BE2C (cell line): ENCODE data around the gene CELA3A.
"Not testable (repeated sequence)": the region's sequence is repeated elsewhere in the genome, so short reads cannot be mapped to it uniquely, and the experiment has no call there.

Experiments
- DNase-seq: peaks from one replicate; pipeline ENCODE4 v3.0.0-alpha.2; 2020
- H3K27me3 ChIP-seq: fragments of 250-450 bp; sonication (Bioruptor Pico); 2 replicates; pipeline ENCODE4 v1.5.1; 2020; ENCODE audit warnings: mild to moderate bottlenecking
- H3K36me3 ChIP-seq: fragments of 250-450 bp; sonication (Bioruptor Pico); 2 replicates; pipeline ENCODE4 v1.5.1; 2020; ENCODE audit warnings: mild to moderate bottlenecking
- H3K4me1 ChIP-seq: fragments of 250-450 bp; sonication (Bioruptor Pico); 2 replicates; pipeline ENCODE4 v1.5.1; 2020
- H3K4me3 ChIP-seq: 2 replicates; pipeline ENCODE4 v1.5.1; 2011; ENCODE audit warnings: low read depth, low read length
- H3K9me3 ChIP-seq: fragments of 250-450 bp; sonication (Bioruptor Pico); 2 replicates; pipeline ENCODE4 v1.5.1; 2020
- TF ChIP-seq, protein P1 (sequence below): IDR thresholded peaks from 2 replicates; pipeline ENCODE4 v1.5.1; 2012; ENCODE audit warnings: mild to moderate bottlenecking, low read depth, low read length

The CELA3A gene

DNA sequence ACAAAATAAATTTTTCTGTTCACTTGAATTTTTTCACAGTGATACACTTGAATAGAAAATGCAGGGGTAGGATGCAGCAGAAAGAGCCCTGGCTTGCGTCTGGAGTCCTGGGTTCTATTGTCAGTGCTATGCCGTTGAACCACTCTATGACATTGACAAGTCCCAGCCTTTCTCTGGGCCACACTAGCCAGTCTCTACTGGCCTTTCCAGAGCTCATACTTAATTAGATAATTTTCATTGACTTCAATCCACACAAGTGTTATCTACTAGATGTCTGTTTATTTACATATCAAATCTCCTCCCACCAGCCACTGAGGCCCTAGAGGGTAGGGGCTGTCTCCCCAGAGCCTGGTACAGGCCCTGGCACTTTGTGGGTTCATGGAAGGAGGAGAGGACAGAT lies 40.1 kb upstream of the CELA3A start:
- Histone ChIP-seq H3K4me1 (peaks cover 11% of the 10 kb centered on the region), H3K4me3 (no peak overlapping the region), H3K36me3 (no peaks in the 10 kb centered on the region), H3K27me3 (no peaks in the 10 kb centered on the region), H3K9me3 (no peaks in the 10 kb centered on the region)
- TF ChIP-seq, protein P1, sequence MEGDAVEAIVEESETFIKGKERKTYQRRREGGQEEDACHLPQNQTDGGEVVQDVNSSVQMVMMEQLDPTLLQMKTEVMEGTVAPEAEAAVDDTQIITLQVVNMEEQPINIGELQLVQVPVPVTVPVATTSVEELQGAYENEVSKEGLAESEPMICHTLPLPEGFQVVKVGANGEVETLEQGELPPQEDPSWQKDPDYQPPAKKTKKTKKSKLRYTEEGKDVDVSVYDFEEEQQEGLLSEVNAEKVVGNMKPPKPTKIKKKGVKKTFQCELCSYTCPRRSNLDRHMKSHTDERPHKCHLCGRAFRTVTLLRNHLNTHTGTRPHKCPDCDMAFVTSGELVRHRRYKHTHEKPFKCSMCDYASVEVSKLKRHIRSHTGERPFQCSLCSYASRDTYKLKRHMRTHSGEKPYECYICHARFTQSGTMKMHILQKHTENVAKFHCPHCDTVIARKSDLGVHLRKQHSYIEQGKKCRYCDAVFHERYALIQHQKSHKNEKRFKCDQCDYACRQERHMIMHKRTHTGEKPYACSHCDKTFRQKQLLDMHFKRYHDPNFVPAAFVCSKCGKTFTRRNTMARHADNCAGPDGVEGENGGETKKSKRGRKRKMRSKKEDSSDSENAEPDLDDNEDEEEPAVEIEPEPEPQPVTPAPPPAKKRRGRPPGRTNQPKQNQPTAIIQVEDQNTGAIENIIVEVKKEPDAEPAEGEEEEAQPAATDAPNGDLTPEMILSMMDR, result no peak
- DNase-seq, result peak; percentile 57

DNA sequence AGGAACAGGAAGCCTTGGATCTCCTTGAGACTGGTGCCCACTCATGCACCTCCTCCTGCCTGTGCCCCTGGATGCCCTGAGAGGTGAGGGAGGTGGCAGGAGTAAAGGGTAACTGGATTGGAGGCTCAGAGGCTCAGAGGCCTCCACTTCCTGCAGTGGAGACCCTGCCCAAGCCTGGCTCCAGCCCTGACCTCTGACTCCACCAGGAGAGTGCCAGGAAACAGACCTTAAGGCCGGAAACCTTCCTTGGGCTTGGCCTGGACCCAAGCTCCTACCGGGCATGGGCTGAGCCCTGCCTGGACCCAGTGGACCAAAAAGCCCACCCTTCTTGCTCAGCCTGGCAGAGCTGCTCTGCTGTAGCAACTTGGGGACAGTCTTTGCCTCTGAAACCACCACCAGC lies 39.7 kb upstream of the CELA3A start:
- Histone ChIP-seq H3K9me3 (no peaks in the 10 kb centered on the region), H3K4me1 (peaks cover 7% of the 10 kb centered on the region), H3K27me3 (no peaks in the 10 kb centered on the region), H3K4me3 (no peak overlapping the region), H3K36me3 (no peaks in the 10 kb centered on the region)
- TF ChIP-seq, protein P1, result no peak
- no peak for DNase-seq

DNA sequence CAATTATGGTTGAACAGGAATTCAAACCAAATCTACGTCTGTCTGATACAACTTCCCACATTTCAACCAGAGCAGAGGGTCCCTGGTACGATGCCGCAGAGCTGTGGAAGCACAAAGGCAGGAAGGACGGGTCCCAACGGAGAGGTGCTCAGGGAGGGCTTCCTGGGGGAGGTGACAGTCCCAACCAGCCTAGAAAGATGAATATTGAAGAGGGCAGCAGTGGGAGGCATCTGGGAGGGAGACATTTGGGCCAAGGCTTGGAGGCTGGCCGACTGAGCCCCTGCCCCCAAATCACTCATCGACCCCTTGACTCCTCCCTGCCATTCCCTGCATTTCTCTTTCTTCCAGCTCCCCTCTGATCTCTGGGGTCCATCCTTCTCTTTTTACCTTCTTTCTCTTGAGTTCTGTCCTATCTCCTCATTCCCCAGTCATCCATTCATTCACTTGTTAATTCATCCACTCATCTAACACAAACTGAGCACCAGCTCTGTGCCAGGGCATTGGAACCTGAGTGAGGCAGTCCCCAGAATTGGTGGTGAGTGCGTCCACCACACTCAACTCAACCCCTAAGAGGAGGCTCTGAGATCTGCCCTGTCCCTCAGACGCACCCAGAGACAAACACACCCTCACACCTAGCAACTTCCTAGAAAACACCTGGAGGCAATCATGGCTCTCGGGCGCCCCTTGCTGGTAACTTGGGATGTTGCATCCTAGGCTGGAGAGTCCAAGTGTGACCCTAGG lies 37.8 kb upstream of the CELA3A start:
- TF ChIP-seq, protein P1, result peak; percentile 78
- DNase-seq, result peak; percentile 57
- no peak overlapping the region for H3K4me3 ChIP-seq
- H3K27me3 ChIP-seq, result no peaks in the 10 kb centered on the region
- no peaks in the 10 kb centered on the region for H3K36me3 ChIP-seq
- H3K9me3 ChIP-seq, result no peaks in the 10 kb centered on the region
- peaks cover 4% of the 10 kb centered on the region; the same call in 1 of the 2 replicates for H3K4me1 ChIP-seq

DNA sequence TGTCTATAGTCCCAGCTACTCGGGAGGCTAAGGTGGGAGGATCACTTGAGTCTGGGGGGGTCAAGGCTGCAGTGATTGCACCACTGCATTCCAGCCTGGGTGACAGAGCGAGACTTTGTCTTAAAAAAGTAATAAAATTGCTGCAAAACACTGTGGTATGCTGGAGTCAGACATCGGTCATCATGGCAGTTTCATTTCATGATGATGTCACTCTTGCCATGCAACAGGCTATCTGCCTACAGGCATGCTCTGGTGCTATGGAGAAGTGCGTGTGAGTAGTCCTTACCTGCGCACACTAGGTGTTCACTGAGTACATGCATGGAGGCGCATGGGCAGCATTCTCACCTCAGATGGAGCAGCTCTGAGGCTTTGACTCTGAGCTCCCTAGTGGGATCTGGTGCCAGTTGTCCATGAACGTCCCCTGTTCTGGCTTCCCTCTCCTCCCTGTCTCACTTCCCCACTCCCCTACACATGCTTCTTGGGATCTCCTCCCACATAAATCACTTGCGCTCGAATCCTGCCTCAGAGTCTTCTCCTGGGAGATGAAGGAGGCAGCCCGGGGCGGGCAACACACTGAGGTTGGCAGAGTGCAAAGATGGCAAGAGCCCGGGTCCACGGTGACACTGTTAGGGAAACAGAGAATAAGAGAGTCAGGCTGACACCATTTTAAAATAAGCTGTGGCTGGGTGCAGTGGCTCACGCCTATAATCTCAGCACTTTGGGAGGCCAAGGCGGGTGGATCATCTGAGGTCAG lies 35.0 kb upstream of the CELA3A start:
- Histone ChIP-seq H3K36me3 (no peaks in the 10 kb centered on the region), H3K4me3 (no peak overlapping the region), H3K27me3 (no peaks in the 10 kb centered on the region), H3K9me3 (no peaks in the 10 kb centered on the region), H3K4me1 (peaks cover 4% of the 10 kb centered on the region; the same call in 1 of the 2 replicates)
- no peak for DNase-seq
- TF ChIP-seq, protein P1, result no peak

DNA sequence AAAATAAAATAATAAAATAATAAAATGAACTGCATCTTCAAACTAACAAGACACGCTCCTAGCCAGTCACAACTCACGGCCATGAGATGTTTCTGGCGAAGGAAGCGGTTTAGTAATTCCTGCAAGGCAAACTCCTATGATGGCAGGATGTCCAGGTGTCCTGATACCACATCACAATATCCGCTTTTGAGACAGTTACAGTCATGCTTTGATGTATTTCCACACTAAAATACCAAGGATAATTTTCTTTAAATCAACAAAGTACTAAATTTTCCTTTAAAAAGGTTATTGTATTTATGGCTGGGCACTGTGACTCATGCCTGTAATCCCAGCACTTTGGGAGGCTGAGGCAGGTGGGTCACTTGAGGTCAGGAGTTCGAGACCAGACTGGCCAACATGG lies 34.2 kb upstream of the CELA3A start:
- not testable (repeated sequence) for H3K9me3 ChIP-seq, DNase-seq, H3K4me1 ChIP-seq, H3K36me3 ChIP-seq, H3K27me3 ChIP-seq, H3K4me3 ChIP-seq

DNA sequence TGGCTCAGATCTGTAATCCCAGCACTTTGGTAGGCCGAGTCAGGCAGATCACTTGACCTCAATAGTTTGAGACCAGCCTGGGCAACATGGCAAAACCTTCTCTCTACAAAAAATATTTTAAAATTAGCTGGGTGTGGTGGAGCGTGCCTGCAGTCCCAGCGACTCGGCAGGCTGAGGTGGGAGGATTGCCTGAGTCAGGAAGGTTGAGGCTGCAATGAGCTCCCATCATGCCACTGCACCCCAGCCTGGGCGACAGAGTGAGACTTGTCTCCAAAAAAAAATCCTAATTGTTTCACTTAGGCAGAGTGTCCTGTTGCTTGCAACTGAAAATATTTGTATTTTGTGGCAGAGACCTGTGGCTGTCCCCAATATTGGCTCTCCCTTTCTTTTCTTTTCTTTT lies 32.4 kb upstream of the CELA3A start:
- not testable (repeated sequence) for H3K27me3 ChIP-seq, H3K4me1 ChIP-seq, H3K36me3 ChIP-seq, H3K4me3 ChIP-seq, DNase-seq, H3K9me3 ChIP-seq

DNA sequence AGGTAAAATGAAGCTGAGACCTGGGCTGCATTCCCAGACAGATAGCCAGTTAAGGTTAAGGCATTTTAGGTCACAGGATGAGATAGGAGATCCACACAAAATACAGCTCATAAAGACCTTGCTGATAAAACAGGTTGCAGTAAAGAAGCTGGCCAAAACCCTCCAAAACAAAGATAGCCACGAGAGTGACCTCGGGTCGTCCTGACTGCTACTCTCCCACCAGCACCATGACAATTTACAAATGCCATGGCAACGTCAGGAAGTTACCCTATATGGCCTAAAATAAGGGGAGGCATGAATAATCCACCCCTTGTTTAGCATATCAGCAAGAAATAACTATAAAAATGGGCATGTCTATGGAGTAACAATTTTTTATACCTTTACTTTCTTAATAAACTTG lies 30.9 kb upstream of the CELA3A start:
- H3K36me3 ChIP-seq, DNase-seq, H3K4me3 ChIP-seq, H3K27me3 ChIP-seq, H3K4me1 ChIP-seq, H3K9me3 ChIP-seq: not testable (repeated sequence)

DNA sequence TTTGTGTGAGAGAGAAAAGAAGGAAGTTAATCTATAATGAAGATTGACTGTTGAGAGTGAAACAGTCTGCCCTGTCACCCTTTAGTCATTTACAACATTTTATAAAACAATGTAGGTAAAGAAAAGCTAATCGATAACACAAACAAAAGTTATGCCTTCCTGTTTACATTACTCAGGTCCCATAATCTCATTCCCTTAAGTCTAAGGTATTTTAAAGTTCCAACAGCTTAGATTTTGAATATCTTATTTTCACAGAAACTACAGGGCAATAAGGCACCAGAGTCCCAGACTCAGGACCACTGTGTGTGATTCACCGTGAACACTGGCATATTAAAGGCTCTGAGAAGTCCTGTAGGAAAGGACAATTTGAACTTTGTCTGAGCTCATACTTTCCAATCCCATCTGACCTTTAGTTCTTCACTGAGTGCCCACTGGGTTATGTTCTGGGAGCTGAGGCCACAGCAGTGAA lies 28.4 kb upstream of the CELA3A start:
- H3K27me3 ChIP-seq, H3K4me3 ChIP-seq, H3K9me3 ChIP-seq, DNase-seq, H3K4me1 ChIP-seq, H3K36me3 ChIP-seq: not testable (repeated sequence)

DNA sequence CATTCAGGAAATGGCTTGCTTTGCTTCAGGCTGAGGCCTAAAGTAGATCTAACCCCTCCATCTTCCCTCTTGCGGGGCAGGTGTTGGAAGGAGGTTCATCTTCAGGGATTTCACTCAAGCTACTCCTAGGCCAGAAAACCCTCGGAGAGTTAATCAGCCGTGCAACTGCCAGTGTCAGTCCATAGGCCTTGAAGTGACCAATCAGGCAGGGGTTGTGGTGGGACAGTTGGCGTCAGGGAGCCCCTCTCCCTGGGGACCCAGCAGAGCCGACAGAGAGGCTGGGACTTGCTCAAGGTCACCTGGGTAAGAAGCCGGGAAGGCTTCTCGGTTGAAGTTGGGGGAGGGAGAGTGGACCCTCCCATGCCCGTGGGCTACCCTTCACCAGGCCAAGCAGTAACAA lies 27.5 kb upstream of the CELA3A start:
- not testable (repeated sequence) for H3K27me3 ChIP-seq, H3K4me1 ChIP-seq, H3K36me3 ChIP-seq, H3K9me3 ChIP-seq, H3K4me3 ChIP-seq, DNase-seq

DNA sequence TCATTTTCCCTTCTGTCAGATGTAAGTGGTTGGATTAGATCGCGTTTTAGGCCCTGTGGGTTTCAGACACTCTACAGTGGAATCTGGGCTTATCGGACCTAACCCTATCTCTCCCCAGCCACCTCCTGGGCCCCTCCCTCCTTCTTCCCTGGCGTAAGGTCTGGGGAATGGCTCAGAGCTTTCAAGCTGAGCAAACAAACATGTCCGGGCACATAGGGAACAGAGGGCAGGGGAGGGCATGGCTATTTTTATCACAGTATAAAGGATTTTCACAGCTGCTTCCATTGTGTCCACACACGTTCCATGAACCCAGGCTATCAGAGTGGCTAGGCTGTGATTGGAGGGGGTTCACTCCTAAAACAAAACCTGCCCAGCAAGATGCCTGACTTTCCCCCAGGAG lies 26.8 kb upstream of the CELA3A start:
- H3K27me3 ChIP-seq, H3K36me3 ChIP-seq, H3K9me3 ChIP-seq, H3K4me3 ChIP-seq, H3K4me1 ChIP-seq, DNase-seq: not testable (repeated sequence)

DNA sequence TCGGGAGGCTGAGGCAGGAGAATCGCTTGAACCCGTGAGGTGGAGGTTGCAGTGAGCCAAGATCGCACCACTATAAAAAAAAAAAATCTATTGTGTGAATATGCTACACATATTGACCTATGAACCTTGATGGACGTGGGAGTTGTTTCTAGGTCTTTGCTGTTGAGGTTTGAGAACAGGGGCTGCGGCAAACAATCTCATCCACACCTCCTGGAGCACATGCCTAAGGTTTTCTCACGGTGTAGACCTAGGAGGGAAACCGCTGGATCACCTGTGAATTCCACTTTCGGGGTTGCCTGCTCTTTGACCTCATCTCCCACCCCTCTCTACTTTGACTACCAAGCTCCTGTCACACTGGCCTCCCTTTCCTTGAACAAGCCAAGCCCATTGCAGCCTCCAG lies 26.2 kb upstream of the CELA3A start:
- H3K4me1 ChIP-seq, DNase-seq, H3K36me3 ChIP-seq, H3K9me3 ChIP-seq, H3K27me3 ChIP-seq, H3K4me3 ChIP-seq: not testable (repeated sequence)
